IgD-negative memory B cell (primary cell): Measurements from ENCODE around the gene ZNF468. TPM values are rescaled to one million over a fixed set of nuclear protein-coding genes. Genes with fewer than 3 reads are reported as not detected.
"Not testable (repeated sequence)": the region's sequence is repeated elsewhere in the genome, so short reads cannot be mapped to it uniquely, and the experiment has no call there.

Experiments
- H3K27ac Mint-ChIP-seq, 3 donors: one replicate each; pipeline ENCODE4 v1.8.0; 2020 to 2022; ENCODE audit warnings: mild to moderate bottlenecking in 3 of 3, mixed read lengths in 3 of 3, moderate library complexity in 1 of 3
- H3K27me3 Mint-ChIP-seq: one replicate; pipeline ENCODE4 v1.8.0; 2021; ENCODE audit warnings: mixed read lengths
- H3K36me3 Mint-ChIP-seq: one replicate; pipeline ENCODE4 v1.8.0; 2020; ENCODE audit warnings: mild to moderate bottlenecking, mixed read lengths
- H3K4me1 Mint-ChIP-seq, 3 donors: one replicate each; pipeline ENCODE4 v1.8.0; 2020 to 2022; ENCODE audit warnings: mixed read lengths in 3 of 3, mild to moderate bottlenecking in 1 of 3
- H3K4me3 Mint-ChIP-seq, 4 donors: one replicate each; pipeline ENCODE4 v1.8.0; 2020 to 2022; ENCODE audit warnings: mild to moderate bottlenecking in 4 of 4, mixed read lengths in 4 of 4, moderate library complexity in 3 of 4
- H3K9me3 Mint-ChIP-seq, 3 donors: one replicate each; pipeline ENCODE4 v1.8.0; 2020 to 2021; ENCODE audit warnings: mixed read lengths in 3 of 3, mild to moderate bottlenecking in 1 of 3
- polyA plus RNA-seq: library from polyadenylated mRNA; unstranded; fragments of 300-500 nt; fragmentation: Illumina TruSeq; gene quantifications from one replicate; pipeline ENCODE4 v1.2.3, GENCODE V29; 2021

Gene ZNF468
- polyA plus RNA-seq = 16.1 TPM

DNA sequence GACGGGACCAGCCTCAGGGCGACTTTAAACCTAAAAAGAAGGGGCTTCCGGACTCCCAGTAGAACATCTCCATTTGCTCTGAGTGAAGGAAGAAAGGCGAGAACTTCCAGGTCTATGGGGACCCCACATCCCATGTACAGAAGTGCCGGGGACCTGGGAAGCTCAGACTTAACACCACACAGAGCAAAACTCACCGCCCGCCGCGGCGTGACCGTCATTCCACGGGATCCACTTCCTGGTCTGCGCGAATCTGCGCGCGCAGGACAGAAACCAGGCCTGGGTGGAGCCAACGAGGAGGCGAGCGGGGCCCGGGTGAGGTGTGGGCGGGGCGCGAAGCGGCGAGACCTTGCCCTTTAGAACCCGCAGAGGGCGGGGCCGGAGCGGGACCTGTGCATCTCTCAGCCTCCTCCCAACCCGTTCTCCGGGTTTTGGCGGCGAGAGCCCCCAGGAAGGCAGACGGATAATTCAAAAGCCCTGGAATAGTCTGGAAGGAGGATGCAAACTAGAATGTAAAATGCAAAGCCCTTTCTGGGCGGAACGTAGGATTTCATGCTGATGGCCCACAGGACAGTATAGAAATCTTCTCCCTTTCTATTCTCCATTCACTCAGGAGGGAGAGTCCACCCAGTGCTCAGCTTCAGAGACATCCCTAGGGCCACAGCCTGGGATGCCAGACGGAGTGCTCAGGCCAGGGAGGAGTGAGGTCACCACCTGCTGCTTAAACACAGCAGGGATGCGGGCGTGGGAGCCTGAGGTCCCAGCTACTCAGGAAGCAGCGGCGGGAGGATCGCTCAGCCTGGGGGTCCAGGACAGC lies at the start of gene ZNF468:
TSS of gene ZNF468 (minus strand) at position 242 of the 814 bp plus-strand sequence. CDS start 3,347 bp downstream, outside the sequence.
- not testable (repeated sequence) for H3K36me3 Mint-ChIP-seq, H3K27me3 Mint-ChIP-seq, H3K9me3 Mint-ChIP-seq
- H3K4me3 Mint-ChIP-seq = peak within 1 kb of the TSS; percentile 92 to 100 (median 98)
- peaks cover 8 to 14% (median 13%) of the 10 kb centered on the region in 3 donors for H3K4me1 Mint-ChIP-seq
- H3K27ac Mint-ChIP-seq = peak within 1 kb of the TSS; percentile 89 to 95 (median 94)

DNA sequence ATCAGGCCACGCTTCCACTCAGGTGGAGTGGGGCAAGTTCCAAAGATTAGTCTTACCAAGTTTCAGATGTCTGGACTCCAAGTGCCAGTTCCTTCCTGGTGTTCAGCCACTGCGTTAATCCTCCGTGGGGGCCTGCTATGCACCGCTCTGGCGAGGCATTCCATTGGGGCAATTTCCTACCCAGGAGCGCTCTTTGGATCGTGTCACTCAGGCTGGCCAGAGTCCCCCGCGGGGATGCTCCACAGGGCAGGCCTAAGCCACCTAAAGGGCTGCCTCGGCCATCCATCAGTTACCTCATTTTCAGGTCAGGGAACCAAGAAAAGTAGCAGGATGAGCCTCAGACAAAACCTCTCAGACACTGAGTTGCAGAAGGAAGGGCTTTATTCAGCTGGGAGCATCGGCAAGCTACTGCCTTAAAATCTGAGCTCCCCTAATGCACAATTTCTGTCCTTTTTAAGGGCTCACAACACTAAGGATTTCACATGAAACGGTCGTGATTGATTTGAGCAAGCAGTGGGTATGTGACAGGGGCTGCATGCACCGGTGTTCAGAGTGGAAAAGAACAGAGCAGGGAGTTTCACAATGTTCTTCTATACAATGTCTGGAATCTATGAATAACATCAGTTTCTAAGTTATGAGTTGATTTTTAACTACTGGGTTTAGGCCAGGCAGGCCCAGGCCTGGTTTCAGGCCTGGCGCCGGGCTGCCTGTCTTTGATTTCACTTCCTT lies 46.8 kb upstream of the ZNF468 start:
- peaks cover 18 to 28% (median 22%) of the 10 kb centered on the region in 3 donors for H3K9me3 Mint-ChIP-seq
- not testable (repeated sequence) for H3K27ac Mint-ChIP-seq

DNA sequence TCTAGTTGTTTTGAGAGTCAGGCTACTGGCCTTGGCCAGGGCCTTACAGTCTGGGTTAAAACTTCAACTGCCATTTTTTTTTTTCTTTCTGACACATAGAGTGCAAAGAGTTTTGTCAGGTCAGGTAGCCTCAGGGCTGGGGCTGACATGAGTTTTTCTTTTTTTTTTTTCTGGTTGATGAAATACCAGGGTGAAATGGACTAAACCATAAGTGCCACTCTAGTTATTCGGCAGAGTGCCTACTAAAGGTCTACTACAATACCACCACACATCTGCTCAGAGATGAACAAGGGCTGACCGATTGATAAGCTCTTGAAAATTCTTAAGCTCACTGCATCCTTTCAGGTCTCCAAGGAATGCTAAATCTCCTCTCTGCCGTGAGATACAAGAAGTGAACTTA lies 44.4 kb upstream of the ZNF468 start:
- Mint-ChIP-seq H3K27me3 (no peaks in the 10 kb centered on the region), H3K27ac (no peak overlapping the region), H3K36me3 (peaks cover 4% of the 10 kb centered on the region), H3K9me3 (peaks cover 9 to 21% (median 14%) of the 10 kb centered on the region in 3 donors), H3K4me3 (no peak overlapping the region), H3K4me1 (peaks cover 4 to 11% (median 5%) of the 10 kb centered on the region in 3 donors)

More for the DNA sequence above, 46.8 kb upstream of the ZNF468 start:
- H3K4me3 Mint-ChIP-seq, H3K4me1 Mint-ChIP-seq, H3K27me3 Mint-ChIP-seq: not testable (repeated sequence)
- peaks cover 18% of the 10 kb centered on the region for H3K36me3 Mint-ChIP-seq

DNA sequence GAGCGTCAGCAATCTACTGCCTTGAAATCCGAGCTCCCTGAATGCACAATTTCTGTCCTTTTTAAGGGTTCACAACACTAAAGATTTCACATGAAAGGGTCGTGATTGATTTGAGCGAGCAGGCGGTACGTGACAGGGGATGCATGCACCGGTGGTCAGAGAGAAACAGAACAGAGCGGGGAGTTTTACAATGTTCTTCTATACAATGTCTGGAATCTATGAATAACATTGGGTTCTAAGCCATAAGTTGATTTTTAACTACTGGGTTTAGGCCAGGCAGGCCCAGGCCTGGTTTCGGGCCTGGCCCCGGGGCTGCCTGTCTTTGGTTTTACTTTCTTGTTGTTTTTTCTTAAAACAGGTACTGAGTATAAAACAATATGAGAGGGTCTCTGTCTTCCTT lies 41.2 kb upstream of the ZNF468 start:
- peak overlapping the region in 1 of 3 donors; percentile 47 for H3K27ac Mint-ChIP-seq
- not testable (repeated sequence) for H3K27me3 Mint-ChIP-seq, H3K36me3 Mint-ChIP-seq, H3K9me3 Mint-ChIP-seq
- peak overlapping the region in 3 of 4 donors; percentile 51 to 98 (median 75) for H3K4me3 Mint-ChIP-seq
- peaks cover 8 to 14% (median 11%) of the 10 kb centered on the region in 3 donors for H3K4me1 Mint-ChIP-seq

DNA sequence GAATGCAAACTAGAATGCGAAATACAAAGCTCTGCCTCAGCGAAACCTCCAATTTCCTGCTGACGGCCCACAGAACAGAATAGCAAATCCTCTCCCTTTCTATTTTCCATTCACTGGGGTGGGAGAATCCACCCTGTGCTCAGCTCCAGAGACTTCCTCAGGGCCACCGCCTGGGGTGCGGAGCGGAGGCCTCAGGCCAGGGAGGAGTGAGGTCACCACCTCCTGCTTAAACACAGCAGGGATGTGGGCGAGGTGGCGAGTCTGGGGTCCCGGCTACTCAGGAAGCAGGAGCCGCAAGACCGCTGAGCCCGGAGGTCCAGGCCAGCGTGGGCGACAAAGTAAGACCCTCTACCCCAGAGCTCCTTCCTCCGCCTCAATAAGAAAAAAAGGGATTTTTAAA lies 40.7 kb upstream of the ZNF468 start:
- H3K4me3 Mint-ChIP-seq = peak overlapping the region; percentile 92 to 98 (median 95)
- H3K9me3 Mint-ChIP-seq = peaks cover 0 to 9% (median 7%) of the 10 kb centered on the region in 3 donors
- H3K36me3 Mint-ChIP-seq = peaks cover 7% of the 10 kb centered on the region
- no peaks in the 10 kb centered on the region for H3K27me3 Mint-ChIP-seq
- H3K4me1 Mint-ChIP-seq = peaks cover 8 to 14% (median 11%) of the 10 kb centered on the region in 3 donors
- peak overlapping the region in 1 of 3 donors; percentile 63 for H3K27ac Mint-ChIP-seq

DNA sequence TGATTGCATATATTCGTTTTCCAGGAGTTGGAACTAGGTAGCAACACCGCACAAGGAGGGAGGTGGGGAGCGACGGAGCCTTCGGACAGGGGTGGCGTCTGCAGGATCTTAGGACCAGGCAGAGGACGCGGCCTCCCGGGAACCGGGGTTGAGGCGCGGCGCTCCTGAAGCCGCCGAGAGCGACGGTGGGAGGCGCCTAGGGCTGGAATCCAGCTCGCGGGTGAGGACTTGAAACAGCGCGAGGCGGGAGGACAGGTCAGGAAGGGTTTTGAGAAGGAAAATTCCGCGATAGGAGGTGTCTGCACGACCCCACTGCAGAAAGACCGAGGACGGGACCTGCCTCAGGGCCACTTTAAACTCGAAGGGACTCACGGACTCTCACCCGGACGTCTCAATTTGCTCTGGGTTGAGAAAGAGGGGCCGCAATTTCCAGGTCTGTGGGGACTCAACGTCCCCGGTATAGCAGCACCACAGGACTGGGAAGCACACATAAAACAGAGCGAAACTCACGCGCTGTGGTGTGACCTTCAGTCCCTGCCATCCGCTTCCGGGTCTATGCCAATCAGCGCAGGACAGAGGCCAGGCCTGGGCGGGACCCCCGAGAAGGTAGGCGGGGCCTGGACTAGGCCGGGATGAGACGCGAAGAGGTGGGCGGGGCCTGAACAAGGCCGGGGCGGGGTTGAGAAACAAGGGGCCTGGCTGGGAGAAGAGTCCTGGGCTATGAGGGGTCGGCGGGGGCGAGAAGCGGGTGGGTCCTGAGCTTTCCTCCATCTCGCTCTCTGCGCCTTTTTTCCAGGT lies 39.9 kb upstream of the ZNF468 start, which contains the start of gene ZNF320:
TSS of gene ZNF320 (minus strand) at position 498 of the 798 bp plus-strand sequence. CDS start 7,380 bp downstream, outside the sequence.
- peaks cover 0 to 9% (median 7%) of the 10 kb centered on the region in 3 donors for H3K9me3 Mint-ChIP-seq
- peaks cover 7% of the 10 kb centered on the region for H3K36me3 Mint-ChIP-seq
- H3K4me1 Mint-ChIP-seq = peaks cover 8 to 14% (median 11%) of the 10 kb centered on the region in 3 donors
- H3K27ac Mint-ChIP-seq = peak within 1 kb of the TSS; percentile 14 to 87 (median 74)
- H3K27me3 Mint-ChIP-seq = no peaks in the 10 kb centered on the region
- H3K4me3 Mint-ChIP-seq = peak within 1 kb of the TSS; percentile 92 to 98 (median 95)

DNA sequence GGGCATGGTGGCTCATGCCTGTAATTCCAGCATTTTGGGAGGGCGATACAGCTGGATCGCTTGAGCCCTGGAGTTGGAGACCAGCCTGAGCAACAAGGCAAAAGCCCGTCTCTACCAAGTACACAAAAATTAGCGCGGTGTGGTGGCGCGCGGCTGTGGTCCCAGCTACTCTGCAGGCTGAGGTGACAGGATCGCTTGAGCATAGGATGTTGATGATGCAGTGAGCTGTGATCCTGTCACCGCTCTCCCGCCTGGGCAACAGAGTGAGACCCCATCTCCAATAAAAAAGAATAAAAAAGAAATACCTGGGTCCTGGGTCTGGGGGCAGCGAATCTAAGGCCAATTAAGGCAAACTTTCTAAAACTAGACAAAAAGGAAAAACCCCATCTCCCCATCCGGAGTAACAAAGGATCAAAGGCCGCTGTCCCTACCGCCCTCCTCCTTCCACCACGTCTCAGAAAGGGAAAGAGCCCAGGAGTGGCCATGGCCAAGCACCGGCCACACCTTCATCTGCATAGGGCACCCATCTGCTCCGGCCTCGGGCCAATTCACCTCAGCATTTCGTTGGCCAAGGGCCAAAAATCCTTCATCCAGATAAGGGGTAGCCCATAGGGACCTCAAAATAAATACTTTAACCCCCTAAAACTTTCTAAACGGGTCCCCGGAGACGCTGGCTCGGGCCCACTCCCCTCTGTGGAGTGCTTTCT lies 39.2 kb upstream of the ZNF468 start:
- H3K4me3 Mint-ChIP-seq = peak overlapping the region; percentile 92 to 98 (median 95)
- H3K36me3 Mint-ChIP-seq = peaks cover 9% of the 10 kb centered on the region

DNA sequence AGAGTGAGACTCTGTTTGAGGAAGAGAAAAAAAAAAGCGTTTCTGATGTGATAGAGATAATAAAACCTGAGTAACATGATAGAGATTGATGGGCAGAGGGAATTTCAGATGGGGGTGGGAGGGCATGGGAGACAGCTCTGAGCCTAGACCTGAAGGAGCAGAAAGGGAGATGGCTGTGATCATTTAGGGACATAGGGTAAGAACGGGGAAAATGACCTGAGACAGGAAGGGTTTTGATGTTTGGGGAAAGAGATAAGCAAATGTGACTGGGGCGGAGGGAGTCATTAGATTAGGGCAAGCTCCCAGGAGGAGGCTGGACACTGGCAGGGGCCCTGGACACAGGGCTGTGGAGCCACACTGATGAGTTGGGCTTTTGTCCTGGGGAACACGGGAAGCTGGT lies 33.9 kb upstream of the ZNF468 start:
- Mint-ChIP-seq H3K4me1 (peaks cover 0 to 7% (median 2%) of the 10 kb centered on the region in 3 donors), H3K9me3 (peaks cover 3 to 7% (median 4%) of the 10 kb centered on the region in 3 donors), H3K27me3 (no peaks in the 10 kb centered on the region), H3K27ac (no peak overlapping the region), H3K36me3 (peaks cover 40% of the 10 kb centered on the region), H3K4me3 (peak overlapping the region in 1 of 4 donors; percentile 79)

More for the DNA sequence above, 39.2 kb upstream of the ZNF468 start:
- no peaks in the 10 kb centered on the region for H3K27me3 Mint-ChIP-seq
- H3K27ac Mint-ChIP-seq = peak overlapping the region in 1 of 3 donors; percentile 74
- H3K9me3 Mint-ChIP-seq = peaks cover 0 to 9% (median 6%) of the 10 kb centered on the region in 3 donors
- peaks cover 8 to 14% (median 11%) of the 10 kb centered on the region in 3 donors for H3K4me1 Mint-ChIP-seq

DNA sequence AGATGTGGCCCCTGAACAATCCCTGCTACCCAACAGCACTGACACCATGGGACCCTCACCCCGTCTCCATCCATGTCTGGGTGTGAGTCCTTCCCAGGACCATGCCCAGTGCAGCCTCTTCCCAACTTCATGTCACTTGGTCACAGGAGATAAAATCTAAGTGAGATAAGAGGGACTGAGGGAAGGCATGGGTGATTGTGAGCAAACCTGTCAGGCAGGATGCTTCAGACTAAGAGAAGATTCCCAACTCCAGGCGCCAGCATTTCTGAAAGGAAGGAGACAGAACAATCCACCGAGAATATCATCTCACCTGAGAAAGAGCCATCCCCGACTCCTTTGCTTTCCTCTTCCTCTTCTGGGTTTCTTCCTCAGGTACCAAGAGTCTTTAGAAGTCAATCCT lies 32.5 kb upstream of the ZNF468 start:
- no peak overlapping the region for H3K27ac Mint-ChIP-seq
- no peaks in the 10 kb centered on the region for H3K27me3 Mint-ChIP-seq
- peaks cover 5 to 10% (median 6%) of the 10 kb centered on the region in 3 donors for H3K9me3 Mint-ChIP-seq
- H3K36me3 Mint-ChIP-seq = peaks cover 42% of the 10 kb centered on the region
- no peak overlapping the region for H3K4me3 Mint-ChIP-seq
- peaks cover 0 to 7% (median 1%) of the 10 kb centered on the region in 3 donors for H3K4me1 Mint-ChIP-seq

DNA sequence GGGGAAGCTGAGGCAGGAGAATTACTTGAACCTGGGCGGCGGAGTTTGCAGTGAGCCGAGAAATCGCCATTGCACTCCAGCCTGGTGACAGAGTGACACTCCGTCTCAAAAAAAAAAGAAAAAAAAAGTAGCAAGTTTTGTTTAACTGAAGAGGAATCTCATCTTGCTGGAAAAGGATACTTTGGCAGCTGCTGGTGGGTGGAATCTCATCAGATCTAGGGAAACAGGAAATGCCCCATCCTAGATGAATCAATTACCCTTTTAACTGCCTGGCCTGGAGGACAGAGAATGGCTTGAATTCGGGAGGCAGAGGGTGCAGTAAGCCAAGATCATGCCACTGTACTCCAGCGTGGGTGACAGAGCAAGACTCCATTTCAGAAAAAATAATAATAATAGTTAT lies 31.7 kb upstream of the ZNF468 start:
- no peak overlapping the region for H3K27ac Mint-ChIP-seq
- H3K9me3 Mint-ChIP-seq = peaks cover 5 to 17% (median 6%) of the 10 kb centered on the region in 3 donors
- peaks cover 0 to 3% (median 0%) of the 10 kb centered on the region in 3 donors for H3K4me1 Mint-ChIP-seq
- H3K27me3 Mint-ChIP-seq = no peaks in the 10 kb centered on the region
- peaks cover 41% of the 10 kb centered on the region for H3K36me3 Mint-ChIP-seq
- H3K4me3 Mint-ChIP-seq = no peak overlapping the region

DNA sequence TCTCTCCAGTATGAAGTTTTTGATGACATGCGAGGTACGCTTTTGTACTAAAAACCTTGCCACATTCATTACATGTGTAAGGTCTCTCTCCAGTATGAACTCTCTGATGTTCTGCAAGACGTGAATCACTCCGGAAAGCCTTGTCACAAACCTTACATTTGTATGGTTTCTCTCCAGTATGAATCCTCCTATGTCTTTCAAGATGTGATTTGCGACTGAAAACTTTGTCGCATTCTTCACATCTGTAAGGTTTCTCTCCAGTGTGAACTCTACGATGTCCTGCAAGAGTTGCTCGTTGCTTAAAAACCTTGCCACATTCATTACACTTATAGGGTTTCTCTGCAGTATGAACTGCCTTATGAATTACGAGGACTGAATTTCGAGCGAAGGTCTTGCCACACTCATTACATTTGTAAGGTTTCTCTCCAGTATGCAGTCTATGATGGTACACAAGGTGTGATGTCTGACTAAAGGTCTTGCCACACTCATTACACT lies 23.5 kb upstream of the ZNF468 start:
- Mint-ChIP-seq H3K4me1 (no peaks in the 10 kb centered on the region), H3K9me3 (peaks cover 19 to 49% (median 36%) of the 10 kb centered on the region in 3 donors), H3K27ac (peak overlapping the region in 1 of 3 donors; percentile 2), H3K27me3 (no peaks in the 10 kb centered on the region), H3K4me3 (peak overlapping the region in 1 of 4 donors; percentile 5), H3K36me3 (peaks cover 44% of the 10 kb centered on the region)

DNA sequence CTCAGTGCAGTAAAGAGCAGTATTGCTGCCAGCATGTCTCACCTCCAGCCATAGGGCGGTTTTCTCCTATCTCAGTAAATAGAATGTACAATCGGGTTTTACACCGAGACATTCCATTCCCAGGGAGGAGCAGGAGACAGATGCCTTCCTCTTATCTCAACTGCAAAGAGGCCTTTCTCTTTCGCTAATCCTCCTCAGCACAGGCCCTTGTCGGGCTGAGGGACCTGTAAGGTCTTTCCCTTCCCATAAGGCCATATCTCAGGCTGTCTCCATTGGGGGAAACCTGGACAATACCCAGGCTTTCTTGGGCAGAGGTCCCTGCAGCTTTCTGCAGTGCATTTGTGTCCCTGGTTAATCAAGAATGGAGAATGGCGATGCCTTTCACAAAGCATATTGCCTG lies 15.6 kb upstream of the ZNF468 start:
- H3K36me3 Mint-ChIP-seq, H3K27ac Mint-ChIP-seq, H3K4me3 Mint-ChIP-seq, H3K27me3 Mint-ChIP-seq, H3K4me1 Mint-ChIP-seq: not testable (repeated sequence)
- peaks cover 8 to 40% (median 16%) of the 10 kb centered on the region in 3 donors for H3K9me3 Mint-ChIP-seq

DNA sequence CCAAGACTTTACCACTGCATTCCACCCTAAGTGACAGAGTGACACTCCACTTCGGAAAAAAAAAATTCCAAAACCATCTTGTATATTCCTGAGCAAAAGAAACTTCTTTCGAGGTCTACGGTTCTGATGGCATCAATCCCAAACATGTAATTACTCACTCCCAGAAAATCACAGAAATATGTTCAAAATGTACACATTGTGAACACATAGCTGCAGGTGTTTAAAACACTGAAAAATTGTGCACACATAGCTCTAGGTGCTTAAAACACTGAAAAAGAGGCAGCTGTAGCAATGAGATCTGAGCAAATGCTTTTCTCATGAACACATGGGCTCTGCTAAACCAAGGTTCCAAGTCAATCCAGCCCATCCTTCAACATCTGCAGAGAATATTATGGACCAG lies 14.0 kb upstream of the ZNF468 start:
- Mint-ChIP-seq H3K9me3 (peaks cover 5 to 35% (median 12%) of the 10 kb centered on the region in 3 donors), H3K4me3 (no peak overlapping the region), H3K4me1 (peaks cover 0 to 2% (median 0%) of the 10 kb centered on the region in 3 donors), H3K27ac (no peak overlapping the region), H3K36me3 (peaks cover 3% of the 10 kb centered on the region), H3K27me3 (no peaks in the 10 kb centered on the region)

DNA sequence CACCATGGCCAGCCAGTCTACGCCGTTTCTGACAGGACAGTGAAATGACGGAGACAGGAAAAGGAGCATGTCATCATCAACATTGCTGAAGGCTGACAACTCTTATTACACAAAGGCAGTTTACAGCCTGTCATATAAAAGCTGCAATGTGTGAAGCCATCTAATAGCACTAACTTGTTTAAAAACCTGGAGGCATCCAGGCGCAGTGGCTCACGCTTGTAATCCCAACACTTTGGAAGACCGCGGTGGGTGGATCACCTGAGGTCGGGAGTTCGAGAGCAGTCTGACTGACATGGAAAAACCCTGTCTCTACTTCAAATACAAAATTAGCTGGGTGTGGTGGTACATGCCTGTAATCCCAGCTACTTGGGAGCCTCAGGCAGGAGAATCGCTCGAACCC lies 10.6 kb upstream of the ZNF468 start:
- Mint-ChIP-seq H3K9me3 (peaks cover 2 to 21% (median 9%) of the 10 kb centered on the region in 3 donors), H3K27ac (peak overlapping the region in 1 of 3 donors; percentile 72)
- not testable (repeated sequence) for H3K4me1 Mint-ChIP-seq, H3K4me3 Mint-ChIP-seq, H3K36me3 Mint-ChIP-seq, H3K27me3 Mint-ChIP-seq
